GM23248 (cell line): ENCODE data around the gene ASXL1.

ENCODE experiments used
- EZH2 ChIP-seq: fragments of 200-600 bp; sonication (generic); IDR thresholded peaks from 2 replicates; pipeline ENCODE4 v1.6.1; 2018; ENCODE audit warnings: antibody characterized with exemption, mild to moderate bottlenecking; ENCODE audit not compliant: insufficient read depth, poor library complexity, severe bottlenecking
- EZH2phosphoT487 ChIP-seq: fragments of 200-600 bp; sonication (generic); IDR thresholded peaks from 2 replicates; pipeline ENCODE4 v1.6.1; 2018; ENCODE audit warnings: antibody characterized with exemption, moderate library complexity, mild to moderate bottlenecking, low read depth; ENCODE audit not compliant: insufficient read depth

DNA sequence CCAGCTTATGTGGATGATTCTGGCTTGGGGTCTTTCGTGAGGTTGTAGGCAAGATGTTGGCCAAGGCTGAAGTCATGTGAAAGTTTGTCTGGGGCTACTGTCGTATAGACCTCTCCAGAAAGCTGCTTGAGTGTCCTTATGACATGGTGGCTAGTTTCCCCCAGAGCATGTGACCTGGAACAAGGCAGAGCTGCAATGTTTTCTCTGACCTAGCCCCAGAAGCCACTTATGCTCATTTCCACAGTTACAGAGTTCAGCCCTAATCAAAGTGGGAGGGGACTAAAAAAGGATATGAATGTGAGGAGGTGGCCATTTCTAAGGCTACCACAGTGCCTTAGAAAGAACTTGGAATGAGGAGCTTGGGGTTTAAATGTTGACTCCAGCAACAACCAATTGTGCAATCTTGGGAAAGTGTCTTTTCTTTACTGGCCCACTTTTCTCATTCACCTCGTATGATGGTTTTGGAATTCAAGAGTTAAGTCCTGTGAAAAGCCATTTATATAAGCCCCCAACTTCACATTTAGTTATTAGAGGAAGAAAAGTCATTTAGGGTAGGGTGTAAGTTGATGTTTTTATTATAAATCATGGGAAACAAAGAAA, 5.9 kb upstream of the ASXL1 start:
- TF ChIP-seq EZH2, result no peak
- TF ChIP-seq EZH2phosphoT487, result no peak
